ENCODE results near the gene MKNK2. TPM values are rescaled to one million over a fixed set of nuclear protein-coding genes. Genes with fewer than 3 reads are reported as not detected.
"Not testable (repeated sequence)": the region's sequence is repeated elsewhere in the genome, so short reads cannot be mapped to it uniquely, and the experiment has no call there.

The MKNK2 gene
- total and polyA plus RNA-seq, 2 of the 13 experiments (the other 11 are each of a cell fraction or from before 2014, with no cell fraction given), result 44.9 to 112 TPM

DNA sequence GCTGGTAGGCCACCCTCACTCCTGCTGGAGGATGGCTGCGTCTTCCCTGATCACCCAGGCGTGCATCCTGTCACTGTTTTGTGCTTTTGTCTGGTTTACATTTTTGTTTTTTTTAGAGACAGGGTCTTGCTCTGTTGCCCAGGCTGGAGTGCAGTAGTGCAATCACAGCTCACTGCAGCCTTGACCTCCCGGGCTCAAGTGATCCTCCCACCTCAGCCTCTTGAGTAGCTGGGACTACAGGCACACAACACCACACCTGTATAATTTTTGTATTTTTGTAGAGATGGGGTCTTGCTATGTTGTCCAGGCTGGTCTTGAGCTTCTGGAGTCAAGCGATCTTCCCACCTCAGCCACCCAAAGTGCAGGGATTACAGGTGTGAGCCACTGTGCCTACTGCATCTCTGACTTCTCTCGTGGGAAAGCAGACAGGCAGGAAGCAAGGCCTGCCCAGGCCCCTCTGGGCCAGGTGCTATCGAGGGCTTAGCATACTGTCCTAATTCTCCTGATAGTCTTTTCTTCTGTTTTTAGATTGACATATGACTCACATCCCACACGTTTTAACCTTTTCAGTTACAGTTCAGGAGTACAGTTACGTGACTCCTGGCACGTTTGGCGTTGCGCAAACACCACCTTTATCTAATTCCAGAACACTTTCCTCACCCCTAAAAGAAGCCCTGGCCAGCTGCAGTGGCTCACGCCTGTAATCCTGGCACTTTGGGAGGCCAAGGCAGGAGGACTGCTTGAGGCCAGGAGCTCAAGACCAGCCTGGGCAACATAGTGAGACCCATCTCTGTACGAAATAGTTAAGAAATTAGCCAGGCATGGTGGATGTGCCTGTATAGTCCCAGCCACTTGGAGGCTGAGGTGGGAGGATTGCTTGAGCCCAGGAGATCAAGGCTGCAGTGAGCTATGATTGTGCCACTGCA lies 35.9 kb upstream of the MKNK2 start (continued):
- TF ChIP-seq, protein P1, sequence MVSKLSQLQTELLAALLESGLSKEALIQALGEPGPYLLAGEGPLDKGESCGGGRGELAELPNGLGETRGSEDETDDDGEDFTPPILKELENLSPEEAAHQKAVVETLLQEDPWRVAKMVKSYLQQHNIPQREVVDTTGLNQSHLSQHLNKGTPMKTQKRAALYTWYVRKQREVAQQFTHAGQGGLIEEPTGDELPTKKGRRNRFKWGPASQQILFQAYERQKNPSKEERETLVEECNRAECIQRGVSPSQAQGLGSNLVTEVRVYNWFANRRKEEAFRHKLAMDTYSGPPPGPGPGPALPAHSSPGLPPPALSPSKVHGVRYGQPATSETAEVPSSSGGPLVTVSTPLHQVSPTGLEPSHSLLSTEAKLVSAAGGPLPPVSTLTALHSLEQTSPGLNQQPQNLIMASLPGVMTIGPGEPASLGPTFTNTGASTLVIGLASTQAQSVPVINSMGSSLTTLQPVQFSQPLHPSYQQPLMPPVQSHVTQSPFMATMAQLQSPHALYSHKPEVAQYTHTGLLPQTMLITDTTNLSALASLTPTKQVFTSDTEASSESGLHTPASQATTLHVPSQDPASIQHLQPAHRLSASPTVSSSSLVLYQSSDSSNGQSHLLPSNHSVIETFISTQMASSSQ (IDR thresholded peaks at IDR 0.05; ENCODE audit: low read depth), result not testable (repeated sequence)
- TF ChIP-seq, protein P1 (CRISPR knock-in tag; IDR thresholded peaks at IDR 0.05; ENCODE audit: borderline replicate concordance), result 0 out of 2 replicates have a peak, but pooled peaks have one; percentile 23
- TF ChIP-seq ZNF607 (CRISPR knock-in tag; IDR thresholded peaks at IDR 0.05; ENCODE audit: borderline replicate concordance) (peak; percentile 66), ZNF7 (CRISPR knock-in tag; IDR thresholded peaks at IDR 0.05) (peak; percentile 34; the same call in 1 of the 2 replicates), FOSL2 (CRISPR knock-in tag; IDR thresholded peaks at IDR 0.05) (peak; percentile 96), YEATS4 (CRISPR knock-in tag; IDR thresholded peaks at IDR 0.05; ENCODE audit: borderline replicate concordance) (peak; percentile 82; the same call in 1 of the 2 replicates), SP4 (CRISPR knock-in tag; IDR thresholded peaks at IDR 0.05) (peak; percentile 71; the same call in 1 of the 2 replicates), SOX13 (IDR thresholded peaks at IDR 0.05) (peak; percentile 80; the same call in 1 of the 2 replicates), SOX13 (CRISPR knock-in tag; conservative IDR thresholded peaks at IDR 0.05 in 1 of 2, IDR thresholded peaks at IDR 0.05 in 1 of 2) (peak; percentile 46 to 82; a peak in 2 of 4 replicates), ZNF263 (CRISPR knock-in tag; IDR thresholded peaks at IDR 0.05) (peak; percentile 63; the same call in 1 of the 2 replicates), NCOA2 (CRISPR knock-in tag; IDR thresholded peaks at IDR 0.05) (peak; percentile 60), ZNF337 (CRISPR knock-in tag; IDR thresholded peaks at IDR 0.05; ENCODE audit: borderline replicate concordance, low read depth) (peak; percentile 84; the same call in 1 of the 2 replicates), KLF16 (CRISPR knock-in tag; IDR thresholded peaks at IDR 0.05) (peak in 1 of 2 experiments; percentile 42; a peak in 1 of 4 replicates), ZNF441 (CRISPR knock-in tag; IDR thresholded peaks at IDR 0.05; ENCODE audit: borderline replicate concordance) (0 out of 2 replicates have a peak, but pooled peaks have one; percentile 42), ZNF567 (CRISPR knock-in tag; IDR thresholded peaks at IDR 0.05; ENCODE audit: borderline replicate concordance) (0 out of 2 replicates have a peak, but pooled peaks have one; percentile 24), ZFY (CRISPR knock-in tag; IDR thresholded peaks at IDR 0.05) (peak; percentile 70; the same call in 1 of the 2 replicates)
- TF ChIP-seq, protein P2, sequence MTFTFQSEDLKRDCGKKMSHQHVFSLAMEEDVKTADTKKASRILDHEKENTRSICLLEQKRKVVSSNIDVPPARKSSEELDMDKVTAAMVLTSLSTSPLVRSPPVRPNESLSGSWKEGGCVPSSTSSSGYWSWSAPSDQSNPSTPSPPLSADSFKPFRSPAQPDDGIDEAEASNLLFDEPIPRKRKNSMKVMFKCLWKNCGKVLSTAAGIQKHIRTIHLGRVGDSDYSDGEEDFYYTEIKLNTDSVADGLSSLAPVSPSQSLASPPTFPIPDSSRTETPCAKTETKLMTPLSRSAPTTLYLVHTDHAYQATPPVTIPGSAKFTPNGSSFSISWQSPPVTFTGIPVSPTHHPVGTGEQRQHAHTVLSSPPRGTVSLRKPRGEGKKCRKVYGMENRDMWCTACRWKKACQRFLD (CRISPR knock-in tag; IDR thresholded peaks at IDR 0.05; ENCODE audit: borderline replicate concordance), result 0 out of 2 replicates have a peak, but pooled peaks have one; percentile 19
- TF ChIP-seq, protein P3, sequence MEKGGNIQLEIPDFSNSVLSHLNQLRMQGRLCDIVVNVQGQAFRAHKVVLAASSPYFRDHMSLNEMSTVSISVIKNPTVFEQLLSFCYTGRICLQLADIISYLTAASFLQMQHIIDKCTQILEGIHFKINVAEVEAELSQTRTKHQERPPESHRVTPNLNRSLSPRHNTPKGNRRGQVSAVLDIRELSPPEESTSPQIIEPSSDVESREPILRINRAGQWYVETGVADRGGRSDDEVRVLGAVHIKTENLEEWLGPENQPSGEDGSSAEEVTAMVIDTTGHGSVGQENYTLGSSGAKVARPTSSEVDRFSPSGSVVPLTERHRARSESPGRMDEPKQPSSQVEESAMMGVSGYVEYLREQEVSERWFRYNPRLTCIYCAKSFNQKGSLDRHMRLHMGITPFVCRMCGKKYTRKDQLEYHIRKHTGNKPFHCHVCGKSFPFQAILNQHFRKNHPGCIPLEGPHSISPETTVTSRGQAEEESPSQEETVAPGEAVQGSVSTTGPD (CRISPR knock-in tag; IDR thresholded peaks at IDR 0.05), result peak; percentile 43; the same call in 1 of the 2 replicates
- TF ChIP-seq, protein P4, sequence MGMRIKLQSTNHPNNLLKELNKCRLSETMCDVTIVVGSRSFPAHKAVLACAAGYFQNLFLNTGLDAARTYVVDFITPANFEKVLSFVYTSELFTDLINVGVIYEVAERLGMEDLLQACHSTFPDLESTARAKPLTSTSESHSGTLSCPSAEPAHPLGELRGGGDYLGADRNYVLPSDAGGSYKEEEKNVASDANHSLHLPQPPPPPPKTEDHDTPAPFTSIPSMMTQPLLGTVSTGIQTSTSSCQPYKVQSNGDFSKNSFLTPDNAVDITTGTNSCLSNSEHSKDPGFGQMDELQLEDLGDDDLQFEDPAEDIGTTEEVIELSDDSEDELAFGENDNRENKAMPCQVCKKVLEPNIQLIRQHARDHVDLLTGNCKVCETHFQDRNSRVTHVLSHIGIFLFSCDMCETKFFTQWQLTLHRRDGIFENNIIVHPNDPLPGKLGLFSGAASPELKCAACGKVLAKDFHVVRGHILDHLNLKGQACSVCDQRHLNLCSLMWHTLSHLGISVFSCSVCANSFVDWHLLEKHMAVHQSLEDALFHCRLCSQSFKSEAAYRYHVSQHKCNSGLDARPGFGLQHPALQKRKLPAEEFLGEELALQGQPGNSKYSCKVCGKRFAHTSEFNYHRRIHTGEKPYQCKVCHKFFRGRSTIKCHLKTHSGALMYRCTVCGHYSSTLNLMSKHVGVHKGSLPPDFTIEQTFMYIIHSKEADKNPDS (CRISPR knock-in tag; IDR thresholded peaks at IDR 0.05), result peak; percentile 74; the same call in 1 of the 2 replicates

Measured in HepG2 (cell line).